Stomach (tissue), 9 donors: ENCODE results near the gene TAP2. TPM values are rescaled to one million over a fixed set of nuclear protein-coding genes. Genes with fewer than 3 reads are reported as not detected.

Experiments used
- DNase-seq, 2 donors: peaks; one replicate each; pipeline versions ENCODE4 v3.0.0 to v3.0.0-alpha.2; 2013 to 2019
- H3K27ac ChIP-seq, 5 donors: fragments of 200-600 bp in 4 of 5; sonication (generic) in 4 of 5; one replicate each; pipeline ENCODE4 v1.5.1; 2013 to 2019; ENCODE audit warnings: mild to moderate bottlenecking in 1 of 5, moderate library complexity in 1 of 5
- H3K27me3 ChIP-seq, 3 donors: fragments of 200-600 bp; sonication (generic); one replicate each; pipeline ENCODE4 v1.5.1; 2017 to 2019; ENCODE audit warnings: mixed run types in 1 of 3
- H3K36me3 ChIP-seq, 4 donors: fragments of 200-600 bp; sonication (generic); 1 replicate in 3 of 4; 2 replicates in 1 of 4; pipeline ENCODE4 v1.5.1; 2016 to 2019
- H3K4me1 ChIP-seq, 4 donors: fragments of 200-600 bp; sonication (generic); one replicate each; pipeline ENCODE4 v1.5.1; 2016 to 2019
- H3K4me3 ChIP-seq, 4 donors: fragments of 200-600 bp; sonication (generic) in 3 of 4; one replicate each; pipeline ENCODE4 v1.5.1; 2016 to 2019; ENCODE audit warnings: mild to moderate bottlenecking in 1 of 4
- H3K9me3 ChIP-seq, 4 donors: fragments of 200-600 bp; sonication (generic); one replicate each; pipeline ENCODE4 v1.5.1; 2016 to 2019
- EP300 ChIP-seq: sonication (generic); formaldehyde crosslinking; IDR thresholded peaks from one replicate; pipeline ENCODE4 v1.6.1; 2017; ENCODE audit warnings: antibody characterized with exemption
- POLR2A ChIP-seq, 4 donors: fragments of 450-650 bp; IDR thresholded peaks; one replicate each; pipeline ENCODE4 v1.6.1; 2016; ENCODE audit warnings: antibody characterized with exemption in 4 of 4, control low read depth in 2 of 4, mild to moderate bottlenecking in 1 of 4, moderate library complexity in 1 of 4
- POLR2AphosphoS5 ChIP-seq, 3 donors: sonication (generic); formaldehyde crosslinking; IDR thresholded peaks; one replicate each; pipeline ENCODE4 v1.6.1; 2016; ENCODE audit warnings: antibody characterized with exemption in 3 of 3
- WGBS, 5 donors: extraction: QIAGEN DNeasy Blood & Tissue Kit in 3 of 5; methylation state at CpG; one replicate each; pipeline versions ENCODE4 v1.1.5 to v1.1.7; 2013 to 2018; 5-methylcytosine and 5-hydroxymethylcytosine counted together
- intact Hi-C: fragments of 100-400 bp; cut with DNase I; formaldehyde crosslinking; loops from one replicate; pipeline ENCODE4 v1.15.1; 2023; ENCODE audit warnings: low total_unique reads
- polyA plus RNA-seq, 3 donors: library from polyadenylated mRNA; stranded (reverse); fragments of 200-250 nt; gene quantifications; one replicate each; pipeline ENCODE4 v1.2.3, GENCODE V29; 2013
- total RNA-seq, 5 donors: library from RNA; depleted of rRNA; stranded (reverse); fragments of >200 nt; gene quantifications; one replicate each; pipeline versions ENCODE4 v1.1.0 to v1.2.3, GENCODE V29; 2014 to 2016
- TF ChIP-seq, protein P1 (sequence below), 7 experiments: fragments of 450-650 bp in 4 of 7; fragments of 200-600 bp in 3 of 7; sonication (generic) in 3 of 7; IDR thresholded peaks; one replicate each; pipeline ENCODE4 v1.5.1; 2016 to 2019; ENCODE audit warnings: antibody characterized with exemption in 7 of 7, control low read depth in 2 of 7, mild to moderate bottlenecking in 1 of 7
- donor health status: healthy with polysubstance abuse.
- donor health status: Bipolar disorder and iron deficiency.
- donor health status: healthy.

The TAP2 gene
- total and polyA plus RNA-seq, 8 donors = 1.2 to 449 (median 11.4) TPM

DNA sequence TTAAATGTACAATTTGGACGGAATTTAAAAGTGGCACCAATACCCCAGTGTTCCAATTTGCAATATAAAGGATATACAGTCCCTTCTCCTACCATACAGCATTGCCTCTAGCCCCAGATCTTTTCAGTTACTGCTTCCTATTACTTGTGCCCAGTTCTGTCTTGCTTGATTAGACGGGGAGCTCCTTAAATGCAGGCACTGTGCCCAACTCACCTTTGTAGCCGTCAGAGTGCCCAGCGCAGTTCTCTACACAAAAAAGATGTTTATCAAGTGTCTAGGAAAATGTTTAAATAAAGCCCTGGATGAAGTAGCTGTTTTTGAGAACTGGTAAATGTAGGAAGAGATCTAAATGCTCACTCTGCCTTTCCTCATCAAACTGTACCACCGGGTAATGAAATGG lies 7.6 kb downstream of the TAP2 start:
- no peak overlapping the region for H3K4me3 ChIP-seq
- no peak overlapping the region for H3K27ac ChIP-seq
- H3K4me1 ChIP-seq = no peaks in the 10 kb centered on the region
- intact Hi-C loops = no loop called here
- H3K36me3 ChIP-seq = peaks cover 31 to 82% (median 75%) of the 10 kb centered on the region in 4 donors
- TF ChIP-seq POLR2AphosphoS5 (IDR thresholded peaks at IDR 0.05) (no peak), POLR2A (IDR thresholded peaks at IDR 0.05) (no peak), EP300 (no peak)
- TF ChIP-seq, protein P1, sequence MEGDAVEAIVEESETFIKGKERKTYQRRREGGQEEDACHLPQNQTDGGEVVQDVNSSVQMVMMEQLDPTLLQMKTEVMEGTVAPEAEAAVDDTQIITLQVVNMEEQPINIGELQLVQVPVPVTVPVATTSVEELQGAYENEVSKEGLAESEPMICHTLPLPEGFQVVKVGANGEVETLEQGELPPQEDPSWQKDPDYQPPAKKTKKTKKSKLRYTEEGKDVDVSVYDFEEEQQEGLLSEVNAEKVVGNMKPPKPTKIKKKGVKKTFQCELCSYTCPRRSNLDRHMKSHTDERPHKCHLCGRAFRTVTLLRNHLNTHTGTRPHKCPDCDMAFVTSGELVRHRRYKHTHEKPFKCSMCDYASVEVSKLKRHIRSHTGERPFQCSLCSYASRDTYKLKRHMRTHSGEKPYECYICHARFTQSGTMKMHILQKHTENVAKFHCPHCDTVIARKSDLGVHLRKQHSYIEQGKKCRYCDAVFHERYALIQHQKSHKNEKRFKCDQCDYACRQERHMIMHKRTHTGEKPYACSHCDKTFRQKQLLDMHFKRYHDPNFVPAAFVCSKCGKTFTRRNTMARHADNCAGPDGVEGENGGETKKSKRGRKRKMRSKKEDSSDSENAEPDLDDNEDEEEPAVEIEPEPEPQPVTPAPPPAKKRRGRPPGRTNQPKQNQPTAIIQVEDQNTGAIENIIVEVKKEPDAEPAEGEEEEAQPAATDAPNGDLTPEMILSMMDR (IDR thresholded peaks at IDR 0.05) = no peak
- H3K9me3 ChIP-seq = no peaks in the 10 kb centered on the region
- WGBS, 5 donors = 58 to 68% (median 61%) methylated on average over 5 of the region's 5 CpGs
- no peaks in the 10 kb centered on the region for H3K27me3 ChIP-seq
- no peak for DNase-seq

DNA sequence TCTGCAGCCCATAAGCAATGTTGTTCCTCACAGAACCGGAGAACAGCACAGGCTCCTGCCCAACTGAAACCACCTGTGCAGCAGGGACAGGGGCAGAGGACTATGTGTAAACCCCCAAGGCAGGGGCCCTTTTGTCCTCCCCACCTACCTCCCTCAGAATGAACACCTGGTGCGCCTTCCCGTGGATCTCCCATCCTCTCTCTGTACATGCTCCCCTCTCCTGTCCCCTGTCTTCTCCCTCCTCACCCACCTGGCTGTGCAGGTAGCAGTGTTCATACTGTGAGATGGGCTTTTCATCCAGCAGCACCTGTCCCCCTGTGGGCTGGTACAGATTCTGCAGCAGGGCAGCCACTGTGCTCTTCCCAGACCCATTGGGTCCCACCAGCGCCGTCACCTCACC lies 8.5 kb downstream of the TAP2 start:
- WGBS, 5 donors = 94 to 98% (median 96%) methylated on average over 5 of the region's 5 CpGs
- intact Hi-C loops = no loop called here

DNA sequence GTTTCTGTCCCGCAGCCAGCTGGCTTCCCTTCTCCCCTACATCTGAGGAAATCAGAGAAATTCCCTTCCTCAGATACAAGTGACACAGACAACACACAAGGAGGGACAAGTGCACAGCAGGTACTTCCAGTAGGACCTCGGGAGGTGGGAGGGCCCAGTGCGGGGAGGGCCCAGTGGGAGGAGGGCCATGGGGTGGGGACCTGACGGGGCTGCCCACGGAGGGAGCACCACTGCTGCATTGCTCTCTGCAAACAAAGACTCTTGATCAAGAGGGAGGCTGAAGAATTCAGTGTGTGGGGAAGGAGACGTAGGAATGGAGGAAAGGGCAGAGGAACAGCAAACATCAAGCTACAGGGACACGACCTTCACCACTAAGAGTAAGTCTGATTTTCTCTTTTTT lies 9.0 kb downstream of the TAP2 start:
- peaks cover 25 to 68% (median 61%) of the 10 kb centered on the region in 4 donors for H3K36me3 ChIP-seq
- peaks cover 0 to 7% (median 0%) of the 10 kb centered on the region in 4 donors for H3K4me1 ChIP-seq
- intact Hi-C loops = no loop called here
- 70 to 78% (median 72%) methylated on average over 7 of the region's 7 CpGs for WGBS, 5 donors
- DNase-seq = no peak
- H3K27me3 ChIP-seq = no peaks in the 10 kb centered on the region
- no peak for TF ChIP-seq EP300
- H3K9me3 ChIP-seq = no peaks in the 10 kb centered on the region
- no peak overlapping the region for H3K4me3 ChIP-seq
- H3K27ac ChIP-seq = no peak overlapping the region

More for the DNA sequence above, 8.5 kb downstream of the TAP2 start:
- H3K27ac ChIP-seq = no peak overlapping the region
- DNase-seq = no peak
- no peak for TF ChIP-seq POLR2A (IDR thresholded peaks at IDR 0.05)
- no peak for TF ChIP-seq POLR2AphosphoS5 (IDR thresholded peaks at IDR 0.05)
- TF ChIP-seq EP300 = no peak
- TF ChIP-seq, protein P1 (IDR thresholded peaks at IDR 0.05) = no peak
- H3K4me3 ChIP-seq = no peak overlapping the region
- no peaks in the 10 kb centered on the region for H3K27me3 ChIP-seq
- peaks cover 30 to 73% (median 66%) of the 10 kb centered on the region in 4 donors for H3K36me3 ChIP-seq
- peaks cover 0 to 7% (median 0%) of the 10 kb centered on the region in 4 donors for H3K4me1 ChIP-seq
- no peaks in the 10 kb centered on the region for H3K9me3 ChIP-seq

DNA sequence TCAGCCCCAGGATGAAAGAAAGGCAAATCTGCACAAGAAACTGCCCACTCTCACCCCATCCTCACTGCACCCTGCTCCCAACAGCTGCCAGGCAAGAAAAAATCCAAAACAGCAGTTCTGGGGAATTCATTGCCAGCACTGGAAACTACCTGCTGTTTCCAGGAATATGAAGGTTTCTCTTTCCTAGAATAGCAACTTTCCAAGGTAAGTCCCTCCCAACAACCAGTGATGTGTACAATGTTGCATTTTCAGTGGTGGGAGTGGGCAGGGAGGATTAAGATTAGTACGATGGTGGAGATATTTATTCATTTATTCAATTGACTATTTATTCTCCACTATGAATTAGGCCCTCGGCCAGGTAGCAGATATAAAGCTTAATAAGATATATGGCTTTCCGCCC lies 11.5 kb downstream of the TAP2 start:
- 44 to 59% (median 47%) methylated on average over 3 of the region's 3 CpGs for WGBS, 5 donors
- intact Hi-C loops = no loop called here
- H3K9me3 ChIP-seq = no peaks in the 10 kb centered on the region
- no peak for DNase-seq
- H3K4me1 ChIP-seq = peaks cover 0 to 7% (median 0%) of the 10 kb centered on the region in 4 donors
- H3K36me3 ChIP-seq = peaks cover 25 to 48% (median 43%) of the 10 kb centered on the region in 4 donors
- H3K27ac ChIP-seq = no peak overlapping the region
- no peaks in the 10 kb centered on the region for H3K27me3 ChIP-seq
- H3K4me3 ChIP-seq = no peak overlapping the region
- no peak for TF ChIP-seq POLR2A (IDR thresholded peaks at IDR 0.05)
- TF ChIP-seq, protein P1 (IDR thresholded peaks at IDR 0.05) = no peak
- no peak for TF ChIP-seq EP300
- TF ChIP-seq POLR2AphosphoS5 (IDR thresholded peaks at IDR 0.05) = no peak

DNA sequence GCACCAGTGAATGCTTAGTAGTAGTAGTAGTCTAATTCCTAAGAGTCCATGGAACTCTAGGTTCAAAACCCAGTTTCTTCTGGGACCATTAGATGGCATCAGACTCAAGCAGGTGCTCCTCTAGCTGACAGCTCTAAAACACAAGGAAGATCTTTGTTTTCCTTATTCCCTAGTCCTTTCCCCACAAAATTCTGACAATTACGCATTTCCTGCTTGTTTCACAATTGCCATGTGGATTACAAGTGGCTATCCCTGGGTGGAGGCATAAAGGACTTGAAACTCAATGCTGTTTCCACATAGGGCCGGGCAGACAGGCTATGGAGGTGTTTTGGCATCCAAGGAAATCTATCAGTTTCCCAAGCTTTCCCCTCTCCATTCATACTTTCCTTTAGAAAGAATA lies 12.6 kb downstream of the TAP2 start:
- 47 to 64% (median 52%) methylated on average over 2 of the region's 2 CpGs for WGBS, 5 donors
- peaks cover 18 to 38% (median 33%) of the 10 kb centered on the region in 4 donors for H3K36me3 ChIP-seq
- no peak overlapping the region for H3K4me3 ChIP-seq
- TF ChIP-seq POLR2AphosphoS5 (IDR thresholded peaks at IDR 0.05) (no peak), EP300 (no peak)
- TF ChIP-seq, protein P1 (IDR thresholded peaks at IDR 0.05) = peak in 4 of 7 experiments; percentile 7 to 32 (median 23)
- peak in 1 of 2 donors; percentile 45 for DNase-seq
- H3K9me3 ChIP-seq = no peaks in the 10 kb centered on the region
- intact Hi-C loops = no loop called here
- H3K27ac ChIP-seq = peak overlapping the region in 1 of 5 donors; percentile 9
- H3K27me3 ChIP-seq = no peaks in the 10 kb centered on the region
- peaks cover 0 to 7% (median 0%) of the 10 kb centered on the region in 4 donors for H3K4me1 ChIP-seq
